Measurements from ENCODE around the gene GFRA1. TPM values are rescaled to one million over a fixed set of nuclear protein-coding genes. Genes with fewer than 3 reads are reported as not detected.

The GFRA1 gene
- total and polyA plus RNA-seq, 2 donors (not counting 3 experiments of a cell fraction or from before 2014, with no cell fraction given) = 0.22 to 0.88 TPM

DNA sequence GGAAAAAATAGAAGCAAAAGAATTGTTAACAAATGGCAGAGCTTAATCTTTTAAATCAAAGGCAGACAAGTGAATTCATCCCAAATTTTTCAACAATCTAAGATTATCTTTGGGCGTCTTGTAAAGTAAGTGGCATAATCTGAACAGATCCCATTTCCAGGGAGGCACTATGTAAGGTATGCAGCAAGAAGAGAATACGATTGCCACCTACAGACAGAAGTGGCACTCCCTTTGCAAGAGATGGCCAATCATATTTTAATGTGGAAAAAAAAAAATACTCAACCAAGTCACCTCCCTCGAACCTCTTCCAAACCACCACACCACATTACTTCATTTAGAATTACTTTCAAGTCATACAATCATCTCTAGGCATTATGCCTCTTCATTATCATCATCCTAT is 4.0 kb downstream of the GFRA1 start:
- no peaks in the 10 kb centered on the region for H3K9me3 ChIP-seq (replicated peaks; ENCODE audit: control insufficient read depth, insufficient read depth, low read length)
- ChIA-PET POLR2A (no interaction called here), CTCF (no interaction called here)
- TF ChIP-seq, protein P1, sequence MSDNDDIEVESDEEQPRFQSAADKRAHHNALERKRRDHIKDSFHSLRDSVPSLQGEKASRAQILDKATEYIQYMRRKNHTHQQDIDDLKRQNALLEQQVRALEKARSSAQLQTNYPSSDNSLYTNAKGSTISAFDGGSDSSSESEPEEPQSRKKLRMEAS (IDR thresholded peaks at IDR 0.05; ENCODE audit: insufficient read depth, insufficient read length) = no peak
- TF ChIP-seq MYC (IDR thresholded peaks at IDR 0.05; ENCODE audit: low read depth, low read length) (no peak), POLR2AphosphoS5 (IDR thresholded peaks at IDR 0.05; ENCODE audit: insufficient read depth, low read depth, low read length) (no peak), GATA2 (IDR thresholded peaks at IDR 0.05; ENCODE audit: insufficient read depth, insufficient read length, low read depth, low read length) (no peak), JUN (IDR thresholded peaks at IDR 0.05; ENCODE audit: borderline replicate concordance, insufficient read depth, insufficient read length, low read depth) (no peak)
- peaks cover 32 to 43% of the 10 kb centered on the region in 2 experiments for H3K27me3 ChIP-seq (ENCODE audit: control insufficient read depth in 2 of 2, insufficient read depth in 2 of 2, low read length in 2 of 2)
- DNase-seq (ENCODE audit: low read depth, low spot score) (no peak), FAIRE-seq (no peak)
- dilution Hi-C loops (cut with MboI; ENCODE audit: extremely low pct_ligation_motif_present, low sequenced_read_pairs) = no loop called here
- no peak overlapping the region for H2AFZ ChIP-seq (ENCODE audit: low read depth, low read length)
- no peak overlapping the region for H3K9ac ChIP-seq (replicated peaks; ENCODE audit: extremely low read depth, insufficient read depth, low read length)
- no peak overlapping the region for H3K27ac ChIP-seq (ENCODE audit: insufficient read depth, low read depth, low read length)
- H3K4me1 ChIP-seq (ENCODE audit: control insufficient read depth, extremely low read depth, insufficient read depth, low read length) = peaks cover 11% of the 10 kb centered on the region
- no peak overlapping the region for H3K4me3 ChIP-seq (replicated peaks in 1 of 3; ENCODE audit: insufficient read depth in 1 of 3, low read depth in 1 of 3, low read length in 3 of 3)
- H3K4me2 ChIP-seq (ENCODE audit: insufficient read depth, low read length) = no peak overlapping the region
- no peaks in the 10 kb centered on the region for H3K9me1 ChIP-seq (replicated peaks; ENCODE audit: control insufficient read depth, extremely low read depth, insufficient read depth, low read length)
- intact Hi-C loops (cut with micrococcal nuclease) = no loop called here
- no TSS peak for BruUV-seq (replicated peaks)
- no peaks in the 10 kb centered on the region for H3K79me2 ChIP-seq (ENCODE audit: control insufficient read depth, insufficient read depth, low read length)
- no peaks in the 10 kb centered on the region for H4K20me1 ChIP-seq (replicated peaks; ENCODE audit: control insufficient read depth, extremely low read depth, insufficient read depth, low read length)
- H3K36me3 ChIP-seq (ENCODE audit: control insufficient read depth in 2 of 2, extremely low read depth in 1 of 2, insufficient read depth in 2 of 2, low read length in 2 of 2) = no peaks in the 10 kb centered on the region

DNA sequence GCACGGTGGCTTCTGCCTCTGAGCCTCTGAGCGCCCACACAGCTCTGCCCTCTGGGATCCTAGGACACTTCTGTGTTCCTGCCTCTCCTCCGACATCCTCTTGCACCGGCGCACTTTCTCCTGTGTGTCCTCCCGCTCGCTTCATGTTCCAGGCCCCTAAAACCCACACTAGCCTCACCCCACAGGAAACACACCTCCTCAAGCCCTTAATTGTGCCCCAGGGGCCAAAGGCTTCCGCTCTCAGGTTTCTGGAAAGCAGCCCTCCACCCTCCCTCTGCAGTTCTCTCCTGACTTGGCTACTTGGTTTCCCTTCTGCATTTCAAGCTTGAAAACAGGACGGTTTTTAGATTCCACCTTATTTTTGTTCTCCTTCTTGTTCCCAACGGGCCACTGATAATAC is 7.3 kb downstream of the GFRA1 start:
- Histone ChIP-seq H3K9me3 (replicated peaks; ENCODE audit: control insufficient read depth, insufficient read depth, low read length) (no peaks in the 10 kb centered on the region), H2AFZ (ENCODE audit: low read depth, low read length) (no peak overlapping the region), H3K4me2 (ENCODE audit: insufficient read depth, low read length) (no peak overlapping the region), H3K27ac (ENCODE audit: insufficient read depth, low read depth, low read length) (no peak overlapping the region), H3K4me1 (ENCODE audit: control insufficient read depth, extremely low read depth, insufficient read depth, low read length) (no peaks in the 10 kb centered on the region), H3K9ac (replicated peaks; ENCODE audit: extremely low read depth, insufficient read depth, low read length) (no peak overlapping the region), H3K27me3 (ENCODE audit: control insufficient read depth in 2 of 2, insufficient read depth in 2 of 2, low read length in 2 of 2) (peaks cover 6 to 10% of the 10 kb centered on the region in 2 experiments), H3K9me1 (replicated peaks; ENCODE audit: control insufficient read depth, extremely low read depth, insufficient read depth, low read length) (no peaks in the 10 kb centered on the region), H3K36me3 (ENCODE audit: control insufficient read depth in 2 of 2, extremely low read depth in 1 of 2, insufficient read depth in 2 of 2, low read length in 2 of 2) (no peaks in the 10 kb centered on the region), H4K20me1 (replicated peaks; ENCODE audit: control insufficient read depth, extremely low read depth, insufficient read depth, low read length) (no peaks in the 10 kb centered on the region), H3K4me3 (replicated peaks in 1 of 3; ENCODE audit: insufficient read depth in 1 of 3, low read depth in 1 of 3, low read length in 3 of 3) (no peak overlapping the region), H3K79me2 (ENCODE audit: control insufficient read depth, insufficient read depth, low read length) (no peaks in the 10 kb centered on the region)
- dilution Hi-C loops (cut with MboI; ENCODE audit: extremely low pct_ligation_motif_present, low sequenced_read_pairs) = no loop called here
- CTCF ChIA-PET = no interaction called here
- no peak for FAIRE-seq
- no peak for DNase-seq (ENCODE audit: low read depth, low spot score)
- no TSS peak for BruUV-seq (replicated peaks)
- POLR2A ChIA-PET = no interaction called here
- intact Hi-C loops (cut with micrococcal nuclease) = no loop called here
- TF ChIP-seq, protein P1 (IDR thresholded peaks at IDR 0.05; ENCODE audit: insufficient read depth, insufficient read length) = no peak
- TF ChIP-seq, protein P2, sequence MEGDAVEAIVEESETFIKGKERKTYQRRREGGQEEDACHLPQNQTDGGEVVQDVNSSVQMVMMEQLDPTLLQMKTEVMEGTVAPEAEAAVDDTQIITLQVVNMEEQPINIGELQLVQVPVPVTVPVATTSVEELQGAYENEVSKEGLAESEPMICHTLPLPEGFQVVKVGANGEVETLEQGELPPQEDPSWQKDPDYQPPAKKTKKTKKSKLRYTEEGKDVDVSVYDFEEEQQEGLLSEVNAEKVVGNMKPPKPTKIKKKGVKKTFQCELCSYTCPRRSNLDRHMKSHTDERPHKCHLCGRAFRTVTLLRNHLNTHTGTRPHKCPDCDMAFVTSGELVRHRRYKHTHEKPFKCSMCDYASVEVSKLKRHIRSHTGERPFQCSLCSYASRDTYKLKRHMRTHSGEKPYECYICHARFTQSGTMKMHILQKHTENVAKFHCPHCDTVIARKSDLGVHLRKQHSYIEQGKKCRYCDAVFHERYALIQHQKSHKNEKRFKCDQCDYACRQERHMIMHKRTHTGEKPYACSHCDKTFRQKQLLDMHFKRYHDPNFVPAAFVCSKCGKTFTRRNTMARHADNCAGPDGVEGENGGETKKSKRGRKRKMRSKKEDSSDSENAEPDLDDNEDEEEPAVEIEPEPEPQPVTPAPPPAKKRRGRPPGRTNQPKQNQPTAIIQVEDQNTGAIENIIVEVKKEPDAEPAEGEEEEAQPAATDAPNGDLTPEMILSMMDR (IDR thresholded peaks at IDR 0.05; ENCODE audit: extremely low read depth in 1 of 2, insufficient read depth in 1 of 2, low read depth in 1 of 2, low read length in 2 of 2) = no peak
- TF ChIP-seq MYC (IDR thresholded peaks at IDR 0.05; ENCODE audit: low read depth, low read length) = no peak
- TF ChIP-seq POLR2A (IDR thresholded peaks at IDR 0.05; ENCODE audit: low read depth, low read length) = no peak
- no peak for TF ChIP-seq POLR2AphosphoS5 (IDR thresholded peaks at IDR 0.05; ENCODE audit: insufficient read depth, low read depth, low read length)
- TF ChIP-seq FOS (IDR thresholded peaks at IDR 0.05; ENCODE audit: borderline replicate concordance, insufficient read depth, low read length) = no peak
- no peak for TF ChIP-seq EZH2 (IDR thresholded peaks at IDR 0.05; ENCODE audit: borderline replicate concordance, low read depth, low read length, severe bottlenecking)
